ENCODE data around the gene RAB30. TPM values are rescaled to one million over a fixed set of nuclear protein-coding genes. Genes with fewer than 3 reads are reported as not detected.

The RAB30 gene
- total RNA-seq, 1 donor from 2014 or later: 73.8 TPM

- Mint-ChIP-seq H3K9me3 (ENCODE audit: unreplicated experiment) (no peaks in the 10 kb centered on the region), H3K4me3 (ENCODE audit: unreplicated experiment) (peak overlapping the region; percentile 18), H3K27ac (ENCODE audit: unreplicated experiment) (peak overlapping the region; percentile 66), H3K27me3 (ENCODE audit: unreplicated experiment) (no peaks in the 10 kb centered on the region), H3K4me1 (ENCODE audit: unreplicated experiment) (peaks cover 64% of the 10 kb centered on the region), H3K36me3 (ENCODE audit: unreplicated experiment) (peaks cover 14% of the 10 kb centered on the region)
- TF ChIP-seq, protein P1, sequence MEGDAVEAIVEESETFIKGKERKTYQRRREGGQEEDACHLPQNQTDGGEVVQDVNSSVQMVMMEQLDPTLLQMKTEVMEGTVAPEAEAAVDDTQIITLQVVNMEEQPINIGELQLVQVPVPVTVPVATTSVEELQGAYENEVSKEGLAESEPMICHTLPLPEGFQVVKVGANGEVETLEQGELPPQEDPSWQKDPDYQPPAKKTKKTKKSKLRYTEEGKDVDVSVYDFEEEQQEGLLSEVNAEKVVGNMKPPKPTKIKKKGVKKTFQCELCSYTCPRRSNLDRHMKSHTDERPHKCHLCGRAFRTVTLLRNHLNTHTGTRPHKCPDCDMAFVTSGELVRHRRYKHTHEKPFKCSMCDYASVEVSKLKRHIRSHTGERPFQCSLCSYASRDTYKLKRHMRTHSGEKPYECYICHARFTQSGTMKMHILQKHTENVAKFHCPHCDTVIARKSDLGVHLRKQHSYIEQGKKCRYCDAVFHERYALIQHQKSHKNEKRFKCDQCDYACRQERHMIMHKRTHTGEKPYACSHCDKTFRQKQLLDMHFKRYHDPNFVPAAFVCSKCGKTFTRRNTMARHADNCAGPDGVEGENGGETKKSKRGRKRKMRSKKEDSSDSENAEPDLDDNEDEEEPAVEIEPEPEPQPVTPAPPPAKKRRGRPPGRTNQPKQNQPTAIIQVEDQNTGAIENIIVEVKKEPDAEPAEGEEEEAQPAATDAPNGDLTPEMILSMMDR (IDR thresholded peaks at IDR 0.05): no peak
- DNase-seq (ENCODE audit: extremely low spot score, unreplicated experiment): no peak
These were observed 63.7 kb downstream of the RAB30 start for GRCh38 chr11:83007909-83008580.

GRCh38 chr11:83007477-83007876 is 64.2 kb downstream of the RAB30 start:
- H3K27ac Mint-ChIP-seq (ENCODE audit: unreplicated experiment): no peak overlapping the region

DNA sequence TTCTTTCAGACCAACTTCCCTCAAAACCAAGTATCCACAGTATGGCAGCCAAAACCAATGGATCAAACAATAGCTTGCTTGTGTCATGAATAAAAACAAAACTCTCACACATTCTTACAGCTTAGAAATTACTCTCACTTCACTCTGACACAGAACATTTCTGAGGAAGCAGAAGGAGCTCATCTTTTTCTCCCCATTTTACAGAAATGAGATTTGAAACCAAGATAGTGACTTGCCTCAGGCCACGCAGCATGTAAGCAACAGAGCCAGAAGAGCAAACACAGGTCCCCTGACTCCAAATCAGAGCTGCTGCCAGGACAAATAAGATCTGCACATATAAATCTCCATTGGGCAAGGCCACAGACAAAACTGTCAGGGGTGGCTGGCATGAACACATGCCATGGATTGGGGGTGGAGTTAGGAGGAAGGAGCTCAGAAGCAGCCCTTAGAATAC is 64.8 kb downstream of the RAB30 start:
- peaks cover 62% of the 10 kb centered on the region for H3K4me1 Mint-ChIP-seq (ENCODE audit: unreplicated experiment)
- no peaks in the 10 kb centered on the region for H3K9me3 Mint-ChIP-seq (ENCODE audit: unreplicated experiment)
- no peak overlapping the region for H3K4me3 Mint-ChIP-seq (ENCODE audit: unreplicated experiment)
- H3K36me3 Mint-ChIP-seq (ENCODE audit: unreplicated experiment): peaks cover 14% of the 10 kb centered on the region
- DNase-seq (ENCODE audit: extremely low spot score, unreplicated experiment): no peak
- no peaks in the 10 kb centered on the region for H3K27me3 Mint-ChIP-seq (ENCODE audit: unreplicated experiment)
- H3K27ac Mint-ChIP-seq (ENCODE audit: unreplicated experiment): peak overlapping the region; percentile 50
- TF ChIP-seq, protein P1 (IDR thresholded peaks at IDR 0.05): no peak

More at GRCh38 chr11:83007477-83007876, 64.2 kb downstream of the RAB30 start:
- Mint-ChIP-seq H3K27me3 (ENCODE audit: unreplicated experiment) (no peaks in the 10 kb centered on the region), H3K4me1 (ENCODE audit: unreplicated experiment) (peaks cover 63% of the 10 kb centered on the region), H3K9me3 (ENCODE audit: unreplicated experiment) (no peaks in the 10 kb centered on the region), H3K4me3 (ENCODE audit: unreplicated experiment) (peak overlapping the region; percentile 18), H3K36me3 (ENCODE audit: unreplicated experiment) (peaks cover 14% of the 10 kb centered on the region)
- no peak for DNase-seq (ENCODE audit: extremely low spot score, unreplicated experiment)
- TF ChIP-seq, protein P1 (IDR thresholded peaks at IDR 0.05): no peak

DNA sequence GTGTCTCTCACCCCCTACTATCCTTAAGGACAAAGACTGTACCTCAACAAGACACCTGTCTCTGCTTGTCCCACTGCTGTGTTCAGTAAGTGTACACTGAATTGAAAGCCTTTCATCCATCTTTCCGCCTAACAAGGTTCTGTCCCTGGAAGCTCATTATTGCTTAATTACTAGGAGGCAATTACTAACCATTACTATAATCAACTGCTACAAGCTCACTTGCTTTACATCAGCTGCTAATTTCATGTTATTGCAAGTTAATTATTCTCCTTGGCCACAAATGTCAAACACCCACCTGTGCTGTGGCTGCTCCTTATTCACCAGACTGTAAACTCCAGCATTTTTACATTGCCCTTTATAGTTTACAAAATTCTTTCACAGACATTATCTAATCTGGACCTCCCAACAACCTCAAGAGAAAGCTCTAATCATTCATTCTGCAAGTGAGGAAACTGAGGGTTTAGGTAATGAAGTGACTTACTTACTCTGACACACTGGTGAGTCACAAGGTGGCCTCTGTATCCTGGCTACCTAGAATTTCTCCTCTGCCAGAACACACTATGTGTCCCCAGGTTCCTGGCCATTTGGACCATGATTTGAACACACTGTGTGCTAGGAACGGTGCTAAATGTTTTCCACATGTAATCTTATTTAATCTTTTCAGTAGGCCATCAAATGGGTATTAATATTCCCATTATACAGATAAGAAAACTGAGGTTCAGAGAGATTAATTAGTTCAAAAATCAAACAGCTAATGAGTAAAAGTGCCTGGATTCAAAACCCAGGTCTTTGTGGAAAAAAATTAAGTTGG is 66.7 kb downstream of the RAB30 start:
- Mint-ChIP-seq H3K27me3 (ENCODE audit: unreplicated experiment) (no peaks in the 10 kb centered on the region), H3K27ac (ENCODE audit: unreplicated experiment) (no peak overlapping the region), H3K4me3 (ENCODE audit: unreplicated experiment) (no peak overlapping the region), H3K9me3 (ENCODE audit: unreplicated experiment) (no peaks in the 10 kb centered on the region), H3K4me1 (ENCODE audit: unreplicated experiment) (peaks cover 53% of the 10 kb centered on the region), H3K36me3 (ENCODE audit: unreplicated experiment) (peaks cover 18% of the 10 kb centered on the region)
- no peak for DNase-seq (ENCODE audit: extremely low spot score, unreplicated experiment)
- TF ChIP-seq, protein P1 (IDR thresholded peaks at IDR 0.05): no peak

DNA sequence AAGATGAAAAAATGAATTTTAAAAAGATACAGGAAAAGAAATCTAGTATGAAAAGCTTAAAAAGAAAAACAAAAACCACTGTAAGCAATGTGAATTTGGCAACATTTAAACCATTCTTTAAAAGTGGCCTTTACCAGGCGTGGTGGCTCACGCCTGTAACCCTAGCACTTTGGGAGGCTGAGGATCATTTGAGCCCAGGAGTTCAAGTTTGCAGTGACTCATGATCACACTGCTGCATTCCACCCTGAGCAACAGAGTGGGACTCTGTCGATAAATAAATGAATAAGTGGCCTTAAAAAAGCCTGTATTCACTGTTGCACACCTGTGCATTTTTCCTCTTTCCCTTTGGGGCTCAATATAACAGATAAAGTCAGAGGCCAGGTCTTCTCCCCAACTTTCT is 69.2 kb downstream of the RAB30 start:
- Mint-ChIP-seq H3K4me3 (ENCODE audit: unreplicated experiment) (no peak overlapping the region), H3K27me3 (ENCODE audit: unreplicated experiment) (no peaks in the 10 kb centered on the region), H3K36me3 (ENCODE audit: unreplicated experiment) (peaks cover 6% of the 10 kb centered on the region), H3K4me1 (ENCODE audit: unreplicated experiment) (peaks cover 51% of the 10 kb centered on the region), H3K9me3 (ENCODE audit: unreplicated experiment) (no peaks in the 10 kb centered on the region), H3K27ac (ENCODE audit: unreplicated experiment) (peak overlapping the region; percentile 59)
- no peak for DNase-seq (ENCODE audit: extremely low spot score, unreplicated experiment)
- TF ChIP-seq, protein P1 (IDR thresholded peaks at IDR 0.05): no peak
